Measurements from ENCODE around the gene UBE3A.

DNA sequence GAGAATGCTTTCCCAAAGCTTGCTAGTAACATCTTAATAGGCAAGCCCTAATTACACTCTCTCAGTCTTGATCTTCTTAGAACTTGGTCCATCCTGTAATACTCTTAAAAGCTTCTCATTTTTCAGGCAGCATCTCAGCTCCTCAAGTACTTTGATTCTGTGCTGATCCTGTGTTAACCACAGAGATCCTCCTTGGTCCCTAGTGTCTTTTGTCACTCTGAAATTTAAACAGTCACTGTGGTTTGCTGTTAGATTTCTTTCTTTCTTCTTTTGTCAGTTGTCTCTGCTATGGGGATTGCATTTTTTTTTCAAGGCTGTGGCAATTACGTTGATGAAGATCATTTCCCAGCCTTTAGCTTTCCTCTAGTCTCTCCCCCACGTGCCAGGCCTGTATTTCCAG lies 26.0 kb upstream of the UBE3A start:
- TF ChIP-seq TARDBP (IDR thresholded peaks at IDR 0.05) = no peak
- TF ChIP-seq BHLHE40 (IDR thresholded peaks at IDR 0.05; ENCODE audit: borderline replicate concordance) = no peak
- TF ChIP-seq FOXM1 (IDR thresholded peaks at IDR 0.05; ENCODE audit: borderline replicate concordance) = no peak
- TF ChIP-seq FOXK2 (IDR thresholded peaks at IDR 0.05) = no peak
- TF ChIP-seq SP1 (IDR thresholded peaks at IDR 0.05) = no peak
- TF ChIP-seq, protein P1, sequence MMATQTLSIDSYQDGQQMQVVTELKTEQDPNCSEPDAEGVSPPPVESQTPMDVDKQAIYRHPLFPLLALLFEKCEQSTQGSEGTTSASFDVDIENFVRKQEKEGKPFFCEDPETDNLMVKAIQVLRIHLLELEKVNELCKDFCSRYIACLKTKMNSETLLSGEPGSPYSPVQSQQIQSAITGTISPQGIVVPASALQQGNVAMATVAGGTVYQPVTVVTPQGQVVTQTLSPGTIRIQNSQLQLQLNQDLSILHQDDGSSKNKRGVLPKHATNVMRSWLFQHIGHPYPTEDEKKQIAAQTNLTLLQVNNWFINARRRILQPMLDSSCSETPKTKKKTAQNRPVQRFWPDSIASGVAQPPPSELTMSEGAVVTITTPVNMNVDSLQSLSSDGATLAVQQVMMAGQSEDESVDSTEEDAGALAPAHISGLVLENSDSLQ (IDR thresholded peaks at IDR 0.05) = no peak
- TF ChIP-seq L3MBTL2 (conservative IDR thresholded peaks at IDR 0.05) = no peak
- no peak for TF ChIP-seq SUZ12 (IDR thresholded peaks at IDR 0.05)
- TF ChIP-seq ARNT (IDR thresholded peaks at IDR 0.05) = no peak

Data from HEK293T (cell line).